Stomach (tissue), 9 donors: ENCODE measurements around the gene KRT80. TPM values are rescaled to one million over a fixed set of nuclear protein-coding genes. Genes with fewer than 3 reads are reported as not detected.

ENCODE experiments used
- DNase-seq, 2 donors: peaks; one replicate each; pipeline versions ENCODE4 v3.0.0 to v3.0.0-alpha.2; 2013 to 2019
- H3K27ac ChIP-seq, 5 donors: fragments of 200-600 bp in 4 of 5; sonication (generic) in 4 of 5; one replicate each; pipeline ENCODE4 v1.5.1; 2013 to 2019; ENCODE audit warnings: mild to moderate bottlenecking in 1 of 5, moderate library complexity in 1 of 5
- H3K27me3 ChIP-seq, 3 donors: fragments of 200-600 bp; sonication (generic); one replicate each; pipeline ENCODE4 v1.5.1; 2017 to 2019; ENCODE audit warnings: mixed run types in 1 of 3
- H3K36me3 ChIP-seq, 4 donors: fragments of 200-600 bp; sonication (generic); 1 replicate in 3 of 4; 2 replicates in 1 of 4; pipeline ENCODE4 v1.5.1; 2016 to 2019
- H3K4me1 ChIP-seq, 4 donors: fragments of 200-600 bp; sonication (generic); one replicate each; pipeline ENCODE4 v1.5.1; 2016 to 2019
- H3K4me3 ChIP-seq, 4 donors: fragments of 200-600 bp; sonication (generic) in 3 of 4; one replicate each; pipeline ENCODE4 v1.5.1; 2016 to 2019; ENCODE audit warnings: mild to moderate bottlenecking in 1 of 4
- H3K9me3 ChIP-seq, 4 donors: fragments of 200-600 bp; sonication (generic); one replicate each; pipeline ENCODE4 v1.5.1; 2016 to 2019
- CTCF ChIP-seq, 7 experiments: fragments of 450-650 bp in 4 of 7; fragments of 200-600 bp in 3 of 7; sonication (generic) in 3 of 7; IDR thresholded peaks; one replicate each; pipeline ENCODE4 v1.5.1; 2016 to 2019; ENCODE audit warnings: antibody characterized with exemption in 7 of 7, control low read depth in 2 of 7, mild to moderate bottlenecking in 1 of 7
- EP300 ChIP-seq: sonication (generic); formaldehyde crosslinking; IDR thresholded peaks from one replicate; pipeline ENCODE4 v1.6.1; 2017; ENCODE audit warnings: antibody characterized with exemption
- POLR2A ChIP-seq, 4 donors: fragments of 450-650 bp; IDR thresholded peaks; one replicate each; pipeline ENCODE4 v1.6.1; 2016; ENCODE audit warnings: antibody characterized with exemption in 4 of 4, control low read depth in 2 of 4, mild to moderate bottlenecking in 1 of 4, moderate library complexity in 1 of 4
- POLR2AphosphoS5 ChIP-seq, 3 donors: sonication (generic); formaldehyde crosslinking; IDR thresholded peaks; one replicate each; pipeline ENCODE4 v1.6.1; 2016; ENCODE audit warnings: antibody characterized with exemption in 3 of 3
- WGBS, 5 donors: extraction: QIAGEN DNeasy Blood & Tissue Kit in 3 of 5; methylation state at CpG; one replicate each; pipeline versions ENCODE4 v1.1.5 to v1.1.7; 2013 to 2018; 5-methylcytosine and 5-hydroxymethylcytosine counted together
- intact Hi-C: fragments of 100-400 bp; cut with DNase I; formaldehyde crosslinking; loops from one replicate; pipeline ENCODE4 v1.15.1; 2023; ENCODE audit warnings: low total_unique reads
- polyA plus RNA-seq, 3 donors: library from polyadenylated mRNA; stranded (reverse); fragments of 200-250 nt; gene quantifications; one replicate each; pipeline ENCODE4 v1.2.3, GENCODE V29; 2013
- total RNA-seq, 5 donors: library from RNA; depleted of rRNA; stranded (reverse); fragments of >200 nt; gene quantifications; one replicate each; pipeline versions ENCODE4 v1.1.0 to v1.2.3, GENCODE V29; 2014 to 2016
- donor health status: healthy with polysubstance abuse.
- donor health status: Bipolar disorder and iron deficiency.
- donor health status: healthy.

KRT80 gene
- total and polyA plus RNA-seq, 8 donors: 0.29 to 3.7 (median 0.45) TPM; not detected in 3

- Histone ChIP-seq H3K4me3 (no peak overlapping the region), H3K4me1 (peaks cover 0 to 45% (median 7%) of the 10 kb centered on the region in 4 donors), H3K36me3 (no peaks in the 10 kb centered on the region), H3K9me3 (no peaks in the 10 kb centered on the region), H3K27ac (peak overlapping the region in 1 of 5 donors; percentile 7), H3K27me3 (no peaks in the 10 kb centered on the region)
- intact Hi-C loops: no loop called here
- WGBS, 5 donors: 84 to 89% (median 87%) methylated on average over 16 of the region's 16 CpGs
- TF ChIP-seq POLR2A (IDR thresholded peaks at IDR 0.05) (no peak), CTCF (IDR thresholded peaks at IDR 0.05) (no peak), POLR2AphosphoS5 (IDR thresholded peaks at IDR 0.05) (no peak), EP300 (no peak)
- DNase-seq: no peak
Observed at GRCh38 chr12:52185400-52185967, 6.3 kb downstream of the KRT80 start.

- Histone ChIP-seq H3K36me3 (no peaks in the 10 kb centered on the region), H3K9me3 (no peaks in the 10 kb centered on the region), H3K27me3 (no peaks in the 10 kb centered on the region), H3K27ac (no peak overlapping the region), H3K4me3 (no peak overlapping the region), H3K4me1 (peaks cover 0 to 45% (median 7%) of the 10 kb centered on the region in 4 donors)
- WGBS, 5 donors: 71 to 80% (median 77%) methylated on average over 6 of the region's 6 CpGs
- no peak for DNase-seq
- intact Hi-C loops: no loop called here
- TF ChIP-seq POLR2A (IDR thresholded peaks at IDR 0.05) (no peak), POLR2AphosphoS5 (IDR thresholded peaks at IDR 0.05) (no peak), CTCF (IDR thresholded peaks at IDR 0.05) (no peak), EP300 (no peak)
Observed at GRCh38 chr12:52184813-52185212, 7.0 kb downstream of the KRT80 start.

DNA sequence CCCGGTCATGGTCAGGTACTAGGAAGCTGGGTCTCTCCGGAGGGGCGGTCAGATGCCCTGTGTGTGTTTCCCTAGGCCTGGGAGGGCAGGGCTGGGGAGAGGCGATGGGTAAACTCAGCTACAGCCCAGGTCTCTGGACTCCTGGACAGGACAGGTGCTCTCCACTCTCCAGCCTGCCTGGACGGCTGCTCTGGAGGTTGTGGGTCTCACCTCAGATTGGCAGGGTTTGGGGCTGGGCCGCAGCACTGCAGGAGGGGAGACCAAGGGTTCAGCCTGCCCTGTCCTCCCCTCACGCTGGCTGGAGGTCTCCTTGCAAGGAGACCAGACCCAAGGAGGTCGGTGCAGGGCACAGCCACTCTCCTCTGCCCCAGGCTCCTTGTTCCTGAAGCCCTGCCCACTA, 7.8 kb downstream of the KRT80 start:
- Histone ChIP-seq H3K36me3 (no peaks in the 10 kb centered on the region), H3K27me3 (no peaks in the 10 kb centered on the region), H3K27ac (peak overlapping the region in 2 of 5 donors; percentile 24 to 54), H3K9me3 (no peaks in the 10 kb centered on the region), H3K4me3 (no peak overlapping the region), H3K4me1 (peaks cover 0 to 45% (median 10%) of the 10 kb centered on the region in 4 donors)
- no peak for TF ChIP-seq POLR2AphosphoS5 (IDR thresholded peaks at IDR 0.05)
- no peak for TF ChIP-seq POLR2A (IDR thresholded peaks at IDR 0.05)
- no peak for TF ChIP-seq CTCF (IDR thresholded peaks at IDR 0.05)
- TF ChIP-seq EP300: no peak
- intact Hi-C loops: no loop called here
- no peak for DNase-seq
- WGBS, 5 donors: 78 to 90% (median 84%) methylated on average over 4 to 8 of the region's 8 CpGs

DNA sequence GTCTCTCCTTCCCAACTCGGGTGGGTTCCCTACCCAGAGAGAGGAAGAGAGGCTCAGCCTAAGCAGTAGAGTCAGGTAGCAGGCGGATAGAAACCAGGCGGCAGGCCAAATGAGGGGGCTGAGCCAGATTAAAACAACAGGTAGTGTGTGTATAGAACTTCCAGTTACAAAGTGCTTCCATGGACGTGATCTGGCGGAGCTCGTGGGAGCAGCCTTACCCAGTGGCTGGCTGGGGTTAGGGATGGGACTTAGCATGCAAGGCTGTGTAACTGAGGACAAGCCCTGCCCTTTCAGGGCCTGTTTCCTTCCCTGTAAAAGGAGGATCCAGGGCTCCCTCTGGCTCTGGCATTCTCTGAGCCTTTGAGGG, 8.3 kb downstream of the KRT80 start:
- H3K4me3 ChIP-seq: no peak overlapping the region
- DNase-seq: peak in 1 of 2 donors; percentile 61
- no peak for TF ChIP-seq POLR2A (IDR thresholded peaks at IDR 0.05)
- no peak for TF ChIP-seq CTCF (IDR thresholded peaks at IDR 0.05)
- no peak for TF ChIP-seq POLR2AphosphoS5 (IDR thresholded peaks at IDR 0.05)
- TF ChIP-seq EP300: no peak
- no peaks in the 10 kb centered on the region for H3K36me3 ChIP-seq
- peaks cover 0 to 44% (median 12%) of the 10 kb centered on the region in 4 donors for H3K4me1 ChIP-seq
- H3K27ac ChIP-seq: peak overlapping the region in 2 of 5 donors; percentile 24 to 54
- no peaks in the 10 kb centered on the region for H3K27me3 ChIP-seq
- intact Hi-C loops: no loop called here
- 43 to 66% (median 53%) methylated on average over 6 of the region's 6 CpGs for WGBS, 5 donors
- no peaks in the 10 kb centered on the region for H3K9me3 ChIP-seq
